ENCODE results near the gene ZSCAN29.

ZSCAN29 gene

GRCh38 chr15:43347114-43347513, 23.7 kb downstream of the ZSCAN29 start:
- no peak for DNase-seq (ENCODE audit: low read depth)

DNA sequence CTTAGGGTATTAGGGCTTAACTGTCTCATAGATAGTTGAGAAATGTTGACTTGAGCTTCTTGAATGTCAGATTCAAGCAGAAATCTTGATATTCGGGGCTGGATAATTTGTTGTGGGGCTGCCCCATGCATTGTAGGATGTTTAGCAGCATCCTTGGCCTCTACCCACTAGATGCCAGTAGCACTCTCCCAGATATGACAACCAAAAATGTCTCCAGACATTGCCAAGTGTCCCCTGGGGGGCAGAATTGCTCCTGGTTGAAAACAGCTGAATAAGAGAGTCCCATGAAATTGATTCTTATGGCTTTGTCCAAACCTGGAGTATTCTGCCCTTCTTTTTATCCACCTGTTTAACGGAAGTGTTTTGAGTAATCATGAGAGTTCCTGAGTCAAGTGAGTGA, 24.5 kb downstream of the ZSCAN29 start:
- DNase-seq (ENCODE audit: low read depth), result no peak

GRCh38 chr15:43330780-43331087, 40.1 kb downstream of the ZSCAN29 start:
- no peak for DNase-seq (ENCODE audit: low read depth)

- peak; percentile 84 for DNase-seq (ENCODE audit: low read depth)
Measured at GRCh38 chr15:43329960-43330779, 40.7 kb downstream of the ZSCAN29 start, which contains the start of gene LCMT2. Gene LCMT2 (minus strand): TSS chr15:43330573. CDS start chr15:43330489, 84 bp downstream.

- no peak for DNase-seq (ENCODE audit: low read depth)
Measured at GRCh38 chr15:43329217-43329959, 41.5 kb downstream of the ZSCAN29 start.

GRCh38 chr15:43325039-43325684, 45.7 kb downstream of the ZSCAN29 start:
- DNase-seq (ENCODE audit: low read depth), result no peak

DNA sequence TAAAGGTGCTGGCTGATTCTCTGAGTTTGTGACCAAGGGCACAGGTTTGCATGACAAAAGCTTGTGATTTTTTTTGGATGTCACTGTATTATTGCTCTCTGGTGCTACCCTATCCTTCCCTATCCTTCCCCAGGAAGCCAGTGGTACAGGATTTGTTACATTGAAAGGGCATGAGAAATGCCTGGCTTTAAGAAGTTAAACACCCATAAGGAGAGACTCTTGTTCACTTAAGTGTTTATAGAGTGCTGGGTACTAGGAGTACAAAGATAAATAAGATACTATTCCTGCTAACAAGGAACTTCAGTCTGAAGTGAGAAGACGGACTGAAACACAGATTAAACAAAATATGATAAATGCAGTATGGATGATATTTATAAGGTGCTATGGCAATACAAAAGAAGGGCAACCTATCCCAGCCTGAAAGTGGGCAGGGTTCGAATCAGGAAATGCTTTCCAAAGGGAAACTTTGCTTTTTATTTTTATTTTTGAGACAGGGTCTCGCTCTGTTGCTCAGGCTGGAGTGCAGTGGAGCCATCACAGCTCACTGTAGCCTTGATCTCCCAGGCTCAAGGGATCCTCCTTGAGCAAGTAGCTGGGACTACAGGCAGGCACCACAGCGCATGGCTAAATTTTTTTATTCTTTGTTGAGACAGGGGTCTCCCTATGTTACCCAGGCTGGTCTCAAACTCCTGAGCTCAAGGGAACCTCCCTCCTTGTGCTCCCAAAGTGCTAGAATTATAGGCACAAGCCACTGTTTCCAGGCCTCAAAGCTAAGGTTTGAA, 51.7 kb downstream of the ZSCAN29 start:
- DNase-seq (ENCODE audit: low read depth), result no peak

GRCh38 chr15:43317566-43318184, 53.2 kb downstream of the ZSCAN29 start:
- no peak for DNase-seq (ENCODE audit: low read depth)

DNA sequence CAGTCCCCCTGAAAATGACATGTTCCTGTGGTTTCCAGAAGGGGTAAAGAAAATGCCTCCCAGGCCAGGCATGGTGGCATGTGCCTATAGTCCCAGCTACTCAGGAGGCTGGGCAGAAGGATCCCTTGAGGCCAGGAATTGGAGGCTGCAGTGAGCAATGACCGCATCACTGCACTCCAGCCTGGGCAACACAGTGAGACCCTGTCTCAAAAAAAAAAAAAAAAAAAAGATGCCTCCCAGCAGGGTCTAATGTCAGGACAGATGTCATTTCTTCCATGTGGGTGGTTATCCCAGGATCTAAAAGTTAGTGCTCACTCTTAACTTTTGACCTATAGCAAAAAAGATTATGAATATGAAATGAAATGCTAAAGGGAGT, 53.9 kb downstream of the ZSCAN29 start:
- no peak for DNase-seq (ENCODE audit: low read depth)

DNA sequence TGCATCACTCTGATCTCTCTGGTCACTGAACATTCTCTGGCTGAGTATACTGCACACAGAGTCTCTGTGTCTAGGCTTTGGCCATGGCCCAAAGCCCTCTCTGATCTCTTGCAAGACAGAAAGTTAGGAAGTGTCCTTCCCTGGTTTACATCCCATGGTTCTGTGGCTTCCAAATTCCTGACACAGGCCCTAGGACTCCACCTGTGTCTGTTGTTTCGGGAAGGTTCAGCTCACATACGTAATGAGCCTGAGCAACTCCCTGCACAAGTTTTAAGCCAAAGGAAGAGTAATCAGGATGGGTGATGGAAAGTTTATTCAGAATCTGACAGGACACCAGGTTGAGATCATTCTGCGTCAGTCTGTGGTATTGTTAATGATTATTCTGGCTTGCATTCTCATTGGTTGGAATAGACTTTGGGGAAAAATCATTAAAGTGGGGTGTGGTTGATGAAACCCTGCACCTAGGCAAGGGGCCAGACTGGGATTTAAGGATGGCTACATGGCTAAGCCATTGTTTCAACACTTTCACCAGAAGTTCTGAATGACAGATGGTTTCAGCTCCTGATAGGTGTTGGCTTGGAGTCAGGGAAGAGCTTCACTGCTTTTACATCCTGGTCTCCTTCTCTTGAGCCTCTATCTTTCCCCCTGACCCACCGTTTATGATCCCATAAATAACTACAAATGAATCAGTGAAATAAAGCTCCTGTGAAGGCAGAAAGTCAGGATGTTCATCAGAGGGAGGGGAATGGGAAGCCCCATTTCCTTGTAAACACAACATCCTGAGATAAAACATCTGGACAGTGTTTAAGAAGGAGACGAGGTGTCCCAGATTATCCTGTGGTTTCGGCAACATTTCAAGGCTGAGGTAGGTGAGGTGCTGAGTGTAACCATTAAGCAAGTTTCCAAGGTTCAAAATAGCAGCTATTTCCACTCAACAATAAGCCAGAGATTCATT, 54.5 kb downstream of the ZSCAN29 start:
- DNase-seq (ENCODE audit: low read depth), result no peak

- DNase-seq (ENCODE audit: low read depth), result no peak
Measured at GRCh38 chr15:43314171-43314570, 56.7 kb downstream of the ZSCAN29 start.

GRCh38 chr15:43312378-43312777, 58.5 kb downstream of the ZSCAN29 start:
- DNase-seq (ENCODE audit: low read depth), result no peak
